Endothelial cell of umbilical vein (primary cell): Measurements from ENCODE around the gene AOC1. TPM values are rescaled to one million over a fixed set of nuclear protein-coding genes. Genes with fewer than 3 reads are reported as not detected.

Source experiments
- BruUV-seq: library from RNA; stranded (reverse); fragments of 400-500 nt; replicated peaks from 2 replicates; lab custom pipeline; 2021; lab: Mats Ljungman, UMichigan
- CTCF ChIA-PET: fragments of 300-600, 350-600 bp; sonication (Branson Sonifier 250); formaldehyde crosslinking; loops from one replicate; lab custom pipeline; 2021; ENCODE audit warnings: antibody characterized with exemption, inconsistent platforms; lab: Charles Lee
- POLR2A ChIA-PET: fragments of 300-600, 350-600 bp; sonication (Branson Sonifier 250); formaldehyde crosslinking; loops from one replicate; lab custom pipeline; 2021; ENCODE audit warnings: antibody characterized with exemption, inconsistent platforms; lab: Charles Lee
- DNase-seq: peaks from one replicate; pipeline ENCODE4 v3.0.0-alpha.2; 2011; ENCODE audit warnings: low read depth, low spot score
- FAIRE-seq: peaks from 2 replicates; lab custom pipeline; 2011; peaks lifted over from hg19 to GRCh38; lab: Jason Lieb, UNC
- H2AFZ ChIP-seq: 2 replicates; pipeline ENCODE4 v1.6.0; 2012; ENCODE audit warnings: low read depth, low read length, control low read depth, inconsistent platforms
- H3K27ac ChIP-seq: 2 replicates; pipeline ENCODE4 v1.5.1; 2011; ENCODE audit warnings: low read depth, mild to moderate bottlenecking, control low read depth, low read length, moderate library complexity; ENCODE audit not compliant: insufficient read depth
- H3K27me3 ChIP-seq, 2 experiments: 2 replicates each; pipeline versions ENCODE4 v1.6.0 to v1.6.1; 2011; ENCODE audit warnings: low read length in 2 of 2, mixed read lengths in 1 of 2; ENCODE audit not compliant: control insufficient read depth in 2 of 2, insufficient read depth in 2 of 2
- H3K36me3 ChIP-seq, 2 experiments: 2 replicates in 1 of 2; 3 replicates in 1 of 2; pipeline ENCODE4 v1.5.1; 2011; ENCODE audit warnings: low read length in 2 of 2, mild to moderate bottlenecking in 1 of 2, moderate library complexity in 1 of 2; ENCODE audit not compliant: control insufficient read depth in 2 of 2, insufficient read depth in 2 of 2; ENCODE audit errors: extremely low read depth in 1 of 2
- H3K4me1 ChIP-seq: 3 replicates; pipeline ENCODE4 v1.5.1; 2011; ENCODE audit warnings: mild to moderate bottlenecking, low read length; ENCODE audit not compliant: control insufficient read depth, insufficient read depth; ENCODE audit errors: extremely low read depth
- H3K4me2 ChIP-seq: 2 replicates; pipeline ENCODE4 v1.6.1; 2011; ENCODE audit warnings: low read length, control low read depth, mixed read lengths; ENCODE audit not compliant: insufficient read depth
- H3K4me3 ChIP-seq, 3 experiments: fragments of 200-600 bp in 1 of 3; sonication (generic), shearing (Covaris generic) in 1 of 3; replicated peaks in 1 of 3; 2 replicates each; pipeline ENCODE4 v1.5.1; 2011 to 2016; ENCODE audit warnings: control low read depth in 3 of 3, low read length in 3 of 3, mild to moderate bottlenecking in 2 of 3, inconsistent platforms in 1 of 3, low read depth in 1 of 3, moderate library complexity in 1 of 3; ENCODE audit not compliant: insufficient read depth in 1 of 3
- H3K79me2 ChIP-seq: 2 replicates; pipeline ENCODE4 v1.6.0; 2012; ENCODE audit warnings: low read length, inconsistent platforms; ENCODE audit not compliant: control insufficient read depth, insufficient read depth
- H3K9ac ChIP-seq: replicated peaks from 2 replicates; pipeline ENCODE3; 2011; ENCODE audit warnings: low read length, control low read depth; ENCODE audit not compliant: insufficient read depth; ENCODE audit errors: extremely low read depth
- H3K9me1 ChIP-seq: replicated peaks from 3 replicates; pipeline ENCODE4 v1.6.0; 2011; ENCODE audit warnings: mild to moderate bottlenecking, low read length; ENCODE audit not compliant: control insufficient read depth, insufficient read depth; ENCODE audit errors: extremely low read depth
- H3K9me3 ChIP-seq: replicated peaks from 2 replicates; pipeline ENCODE4 v1.5.1; 2012; ENCODE audit warnings: low read length, inconsistent platforms; ENCODE audit not compliant: control insufficient read depth, insufficient read depth
- H4K20me1 ChIP-seq: replicated peaks from 2 replicates; pipeline ENCODE3; 2011; ENCODE audit warnings: mild to moderate bottlenecking, low read length; ENCODE audit not compliant: control insufficient read depth, insufficient read depth; ENCODE audit errors: extremely low read depth
- CTCF ChIP-seq, 2 donors: IDR thresholded peaks; 1 replicate in 1 of 2; 2 replicates in 1 of 2; pipeline ENCODE4 v1.5.1; 2011; ENCODE audit warnings: low read length in 2 of 2, mild to moderate bottlenecking in 2 of 2, moderate library complexity in 2 of 2, control low read depth in 1 of 2, inconsistent platforms in 1 of 2, low read depth in 1 of 2; ENCODE audit not compliant: insufficient read depth in 1 of 2; ENCODE audit errors: extremely low read depth in 1 of 2
- EZH2 ChIP-seq: IDR thresholded peaks from 2 replicates; pipeline ENCODE4 v1.6.1; 2012; ENCODE audit warnings: borderline replicate concordance, low read depth, mild to moderate bottlenecking, moderate library complexity, low read length, inconsistent platforms; ENCODE audit not compliant: severe bottlenecking
- FOS ChIP-seq: IDR thresholded peaks from 2 replicates; pipeline ENCODE4 v1.6.1; 2011; ENCODE audit warnings: mild to moderate bottlenecking, low read length, moderate library complexity, borderline replicate concordance; ENCODE audit not compliant: insufficient read depth
- GATA2 ChIP-seq: IDR thresholded peaks from 2 replicates; pipeline ENCODE4 v1.7.0; 2011; ENCODE audit warnings: low read depth, mild to moderate bottlenecking, moderate library complexity, mixed read lengths, low read length; ENCODE audit not compliant: insufficient read length, insufficient read depth
- JUN ChIP-seq: IDR thresholded peaks from 2 replicates; pipeline ENCODE4 v1.6.1; 2011; ENCODE audit warnings: borderline replicate concordance, low read depth; ENCODE audit not compliant: insufficient read length, insufficient read depth
- MAX ChIP-seq: IDR thresholded peaks from 2 replicates; pipeline ENCODE4 v1.6.1; 2011; ENCODE audit not compliant: insufficient read depth, insufficient read length
- MYC ChIP-seq: IDR thresholded peaks from one replicate; pipeline ENCODE4 v1.6.1; 2011; ENCODE audit warnings: mild to moderate bottlenecking, low read depth, low read length
- POLR2A ChIP-seq: IDR thresholded peaks from 2 replicates; pipeline ENCODE4 v1.6.1; 2012; ENCODE audit warnings: low read depth, mild to moderate bottlenecking, control low read depth, low read length
- POLR2AphosphoS5 ChIP-seq: IDR thresholded peaks from 2 replicates; pipeline ENCODE4 v1.6.1; 2012; ENCODE audit warnings: low read depth, mild to moderate bottlenecking, control low read depth, low read length, moderate library complexity; ENCODE audit not compliant: insufficient read depth
- dilution Hi-C: fragments of 300-500 bp; cut with MboI; formaldehyde crosslinking; loops from one replicate; pipeline ENCODE4 v1.15.0; 2019; ENCODE audit warnings: low sequenced_read_pairs; ENCODE audit not compliant: extremely low pct_ligation_motif_present
- intact Hi-C: fragments of 100-400 bp; cut with micrococcal nuclease; formaldehyde crosslinking; loops from one replicate; pipeline ENCODE4 v1.10.0; 2022
- polyA plus RNA-seq, 4 experiments: library from polyadenylated mRNA; depleted of rRNA in 3 of 4; stranded (reverse) in 3 of 4; unstranded in 1 of 4; fragments of >200 nt; gene quantifications; 2 replicates each; pipeline versions ENCODE4 v1.2.1 to v1.2.3, GENCODE V29; 2011 to 2012; ENCODE audit warnings: missing spikeins in 1 of 4
- total RNA-seq: library from RNA; stranded (reverse); gene quantifications from 2 replicates; pipeline ENCODE4 v1.2.3, GENCODE V29; 2021

The AOC1 gene
- total and polyA plus RNA-seq, 2 donors (not counting 3 experiments of a cell fraction or from before 2014, with no cell fraction given): not detected

- CTCF ChIA-PET: interaction anchor here (1.7 kb wide), 1 partner anchor 50 kb away, joined by 5 read pairs; no protein-coding TSS in a partner anchor
- peaks cover 3 to 15% of the 10 kb centered on the region in 2 experiments for H3K27me3 ChIP-seq
- POLR2A ChIA-PET: no interaction called here
- no peaks in the 10 kb centered on the region for H3K36me3 ChIP-seq
- no peak for DNase-seq
- H3K9me1 ChIP-seq: no peaks in the 10 kb centered on the region
- intact Hi-C loops (no loop called here), dilution Hi-C loops (no loop called here)
- no peak overlapping the region for H3K27ac ChIP-seq
- no peaks in the 10 kb centered on the region for H3K79me2 ChIP-seq
- no peak for FAIRE-seq
- no TSS peak for BruUV-seq
- no peak overlapping the region for H2AFZ ChIP-seq
- no peak overlapping the region for H3K9ac ChIP-seq
- no peaks in the 10 kb centered on the region for H3K9me3 ChIP-seq
- no peak overlapping the region for H3K4me2 ChIP-seq
- no peak for TF ChIP-seq MAX
- TF ChIP-seq CTCF (IDR thresholded peaks at IDR 0.05; ENCODE audit: extremely low read depth in 1 of 2, insufficient read depth in 1 of 2, low read depth in 1 of 2, low read length in 2 of 2): no peak
- TF ChIP-seq GATA2: no peak
- TF ChIP-seq MYC: no peak
- TF ChIP-seq POLR2A: no peak
- TF ChIP-seq FOS: no peak
- no peak for TF ChIP-seq JUN
- no peak for TF ChIP-seq EZH2
- no peak for TF ChIP-seq POLR2AphosphoS5
- H4K20me1 ChIP-seq: no peaks in the 10 kb centered on the region
- no peaks in the 10 kb centered on the region for H3K4me1 ChIP-seq
- H3K4me3 ChIP-seq: no peak overlapping the region
These were observed 26.1 kb upstream of the AOC1 start for GRCh38 chr7:150826061-150826849.
